CD4-positive, alpha-beta T cell treated with Interleukin-4 for 1 hour (primary cell): Measurements from ENCODE around the gene PEX11A.

Experiments
- DNase-seq, 2 donors: peaks; one replicate each; pipeline ENCODE4 v3.0.0-alpha.2; 2020 to 2022

Gene PEX11A

DNA sequence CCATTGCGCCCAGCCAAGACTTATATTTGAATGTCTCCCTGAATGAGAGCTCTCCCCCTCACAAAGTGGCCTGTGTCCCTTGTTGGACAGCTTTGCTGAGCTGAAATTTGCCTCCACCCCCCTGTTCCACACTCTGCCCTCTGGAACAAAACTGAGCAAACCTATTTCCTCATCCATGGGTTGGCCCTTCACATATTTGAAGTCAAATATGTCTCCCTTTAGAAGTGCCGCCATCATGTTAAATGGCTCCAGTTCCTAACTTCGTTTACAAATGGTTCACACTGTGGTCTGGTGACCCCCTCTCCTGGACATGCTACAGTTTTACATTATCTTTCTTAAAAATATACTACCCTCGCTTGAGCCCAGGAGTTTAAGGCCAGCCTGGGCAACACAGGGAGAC is 16.0 kb downstream of the PEX11A start:
- DNase-seq, result no peak

GRCh38 chr15:89673165-89673512 is 17.4 kb downstream of the PEX11A start:
- no peak for DNase-seq

- DNase-seq, result no peak
These were observed 18.1 kb downstream of the PEX11A start for GRCh38 chr15:89672221-89673164.

GRCh38 chr15:89671687-89672086 is 18.9 kb downstream of the PEX11A start:
- DNase-seq, result no peak

DNA sequence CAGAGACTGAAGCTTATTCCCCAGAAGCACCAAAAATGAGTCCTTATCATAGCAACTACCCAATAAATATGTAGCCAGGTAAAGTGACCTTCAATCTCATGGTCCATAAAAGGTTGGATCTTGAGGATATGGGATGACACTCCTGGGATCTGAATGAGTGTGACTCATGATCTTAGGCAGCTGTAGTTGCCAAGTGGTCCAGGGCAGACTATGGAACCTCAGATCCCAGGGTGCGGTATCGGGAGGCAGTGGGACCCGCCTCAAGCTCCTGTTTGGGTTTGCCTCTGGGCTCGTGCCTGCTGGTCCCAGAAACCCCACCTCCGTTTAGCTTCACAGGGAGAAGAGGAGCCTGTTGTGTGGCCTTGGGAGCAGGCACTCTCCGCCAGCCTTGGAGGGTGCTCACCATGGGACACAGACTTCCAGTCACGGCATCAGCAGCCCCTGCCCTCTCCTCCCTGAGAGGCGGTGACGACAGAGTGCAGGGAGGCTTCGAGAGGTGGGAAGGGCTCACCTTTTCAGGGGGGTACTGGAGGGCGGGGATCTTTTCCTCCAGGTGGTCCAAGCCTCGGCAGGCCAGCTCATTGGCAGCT is 19.5 kb downstream of the PEX11A start:
- DNase-seq, result no peak

DNA sequence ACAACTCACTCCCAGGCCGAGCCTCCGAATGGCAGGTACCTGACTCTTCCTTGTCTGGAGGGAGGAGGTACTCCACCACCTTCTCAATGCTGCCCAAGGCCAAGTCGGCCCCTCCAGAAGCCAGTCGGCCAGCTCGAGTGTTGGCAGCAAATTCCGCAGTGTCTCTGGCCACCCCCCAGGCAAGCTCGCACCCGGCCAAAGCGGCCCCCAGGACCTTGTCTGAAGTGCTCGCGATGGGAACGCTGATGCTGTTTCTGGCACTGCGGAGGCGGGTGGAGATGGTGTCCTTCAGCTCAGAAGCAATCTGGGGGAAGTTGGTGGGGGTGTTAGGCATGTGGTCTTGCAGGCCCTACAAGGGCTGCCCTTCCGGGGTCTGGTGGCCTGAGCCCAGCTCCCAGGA is 20.6 kb downstream of the PEX11A start:
- DNase-seq, result no peak

DNA sequence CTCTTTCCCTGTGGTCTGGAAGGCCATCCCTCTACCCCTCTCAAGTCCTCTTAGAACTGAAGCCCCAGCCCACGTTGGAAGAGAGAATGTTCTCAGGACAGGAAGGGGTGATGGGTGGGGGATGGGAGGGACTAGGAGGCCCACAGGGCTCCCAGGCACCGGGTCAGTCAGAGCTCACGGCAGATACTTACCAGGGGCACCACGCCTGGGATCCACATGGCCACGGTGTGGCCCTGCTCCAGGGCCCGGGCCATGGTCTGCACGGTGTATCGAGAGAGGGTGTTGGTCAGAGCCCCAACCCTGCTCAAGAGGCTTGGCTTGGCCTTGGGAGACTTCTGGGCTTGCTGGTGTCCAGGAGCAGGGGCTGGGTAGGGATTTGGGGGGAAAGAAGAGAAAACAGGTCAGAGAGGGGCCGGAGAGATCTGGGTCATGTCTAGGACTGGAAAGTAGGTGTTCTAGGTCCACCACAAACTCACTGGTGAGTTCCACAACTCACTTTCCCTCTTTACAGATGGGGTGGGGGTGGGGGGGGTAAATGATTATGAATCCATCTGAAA is 21.2 kb downstream of the PEX11A start:
- DNase-seq, result no peak

GRCh38 chr15:89668171-89668570 is 22.4 kb downstream of the PEX11A start:
- no peak for DNase-seq

GRCh38 chr15:89667706-89667960 is 22.9 kb downstream of the PEX11A start:
- no peak for DNase-seq

DNA sequence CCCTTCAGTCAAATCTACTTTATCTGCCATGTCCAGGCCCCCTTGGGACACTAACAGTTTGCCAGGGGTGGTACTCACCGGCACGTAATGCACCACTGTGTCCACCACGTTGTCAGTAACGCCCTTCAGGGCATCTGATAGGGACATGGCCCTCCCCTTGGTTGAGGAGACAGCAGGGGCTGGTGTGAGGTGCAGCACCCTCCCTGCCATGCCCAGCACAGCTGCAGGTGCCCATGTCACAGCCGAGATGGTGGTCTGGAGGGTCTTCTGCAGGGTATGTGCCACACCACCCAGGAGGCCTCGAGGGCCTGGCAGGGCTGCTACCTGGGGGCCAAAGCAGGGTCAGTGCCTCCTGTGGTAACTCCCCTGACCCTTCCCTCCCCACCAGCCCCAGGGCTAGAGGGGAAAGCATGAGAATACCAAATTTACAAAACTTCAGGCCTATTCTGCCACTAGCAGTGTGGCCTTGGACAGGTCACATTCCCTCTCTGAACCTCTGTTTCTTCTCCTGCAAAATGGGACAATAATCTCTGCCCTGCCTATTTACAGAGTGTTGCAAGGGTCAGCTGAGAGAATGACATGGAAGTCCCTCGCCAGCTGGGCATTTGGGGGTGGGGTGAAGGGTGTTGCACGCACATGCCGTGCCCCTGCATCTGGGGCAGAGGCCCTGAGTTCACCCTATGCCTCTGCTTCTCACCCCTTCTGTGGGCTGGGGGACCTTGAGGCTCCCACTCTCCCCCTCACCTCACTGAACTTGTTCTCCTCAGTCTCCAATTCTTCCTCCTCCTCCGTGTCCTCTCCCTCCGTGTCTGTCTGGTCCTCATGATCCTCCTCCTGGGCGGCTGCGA is 23.5 kb downstream of the PEX11A start:
- DNase-seq, result no peak

DNA sequence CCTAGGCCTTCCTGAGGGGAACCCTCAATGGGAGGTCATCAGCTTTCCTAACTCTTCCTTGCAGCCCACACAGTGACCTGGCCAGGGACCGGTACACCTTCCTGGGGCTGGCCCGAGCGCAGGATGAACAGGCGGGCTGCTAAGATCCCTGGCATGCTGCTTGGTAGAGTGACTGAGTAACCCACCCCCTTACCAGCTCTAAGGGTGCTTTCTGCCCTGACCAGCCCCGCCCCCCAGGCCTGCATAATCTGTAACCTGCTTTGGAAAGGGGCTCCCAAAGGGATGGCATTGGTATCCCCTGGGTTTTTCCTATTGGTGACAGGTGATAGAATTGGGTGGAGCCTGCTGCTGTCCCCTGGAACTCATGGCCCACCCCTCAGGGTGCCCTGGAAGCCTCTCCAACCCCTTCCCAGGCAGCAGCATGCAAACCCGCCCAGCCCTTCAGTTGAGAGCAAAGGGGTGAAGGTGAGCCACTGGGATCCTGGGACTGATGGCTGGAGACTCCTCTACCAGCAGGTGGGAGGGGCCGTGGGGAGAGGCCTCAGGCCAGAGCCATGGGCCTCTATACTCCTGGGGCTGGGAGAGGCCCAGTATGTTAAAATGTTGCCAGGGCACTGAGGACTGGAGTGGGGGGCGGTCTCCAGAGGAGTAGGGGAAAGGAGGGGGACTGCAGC is 24.2 kb downstream of the PEX11A start:
- DNase-seq, result no peak

- no peak for DNase-seq
These were observed 24.9 kb downstream of the PEX11A start for GRCh38 chr15:89665449-89666181.

DNA sequence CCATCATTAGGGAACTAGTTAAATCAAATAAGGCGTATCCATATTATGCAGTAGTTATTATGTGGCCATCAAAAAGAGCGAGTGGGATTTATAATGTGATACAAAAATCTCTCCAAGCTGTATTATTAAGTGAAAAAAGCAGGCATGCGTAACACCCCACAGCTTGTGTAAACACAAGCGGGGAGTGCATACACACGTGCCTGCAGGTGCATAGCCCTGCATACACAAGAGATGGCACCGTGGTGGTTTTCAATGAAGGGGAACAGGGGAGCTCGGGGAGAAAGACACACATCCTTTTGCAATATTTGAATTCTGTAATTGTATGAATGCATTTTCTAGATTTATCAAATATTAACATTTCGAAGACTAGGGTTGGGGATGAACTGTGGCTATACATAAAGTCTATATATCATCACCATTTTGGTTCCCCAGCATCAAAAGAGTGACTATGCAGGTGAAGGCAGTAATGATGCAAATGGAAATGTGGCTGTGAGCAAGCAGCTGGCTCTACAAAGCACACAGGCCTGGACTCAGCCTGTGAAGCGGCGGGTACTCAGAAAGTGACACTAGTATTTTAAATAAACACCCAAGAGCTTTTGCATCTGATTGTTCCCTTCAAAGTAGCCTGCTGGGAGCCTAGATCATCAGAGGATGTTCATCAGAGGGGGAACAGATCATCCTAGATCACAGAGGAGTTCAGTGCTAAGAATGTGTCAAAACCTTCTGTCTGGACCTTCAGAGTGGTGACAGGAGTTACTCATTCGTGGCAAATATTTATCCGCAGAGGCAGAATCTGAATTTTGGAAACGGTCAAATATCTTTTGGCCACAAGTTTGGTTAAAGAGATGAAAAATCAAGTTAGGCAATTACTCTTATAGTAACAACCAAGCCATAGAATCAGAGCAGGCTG is 25.9 kb downstream of the PEX11A start:
- no peak for DNase-seq

DNA sequence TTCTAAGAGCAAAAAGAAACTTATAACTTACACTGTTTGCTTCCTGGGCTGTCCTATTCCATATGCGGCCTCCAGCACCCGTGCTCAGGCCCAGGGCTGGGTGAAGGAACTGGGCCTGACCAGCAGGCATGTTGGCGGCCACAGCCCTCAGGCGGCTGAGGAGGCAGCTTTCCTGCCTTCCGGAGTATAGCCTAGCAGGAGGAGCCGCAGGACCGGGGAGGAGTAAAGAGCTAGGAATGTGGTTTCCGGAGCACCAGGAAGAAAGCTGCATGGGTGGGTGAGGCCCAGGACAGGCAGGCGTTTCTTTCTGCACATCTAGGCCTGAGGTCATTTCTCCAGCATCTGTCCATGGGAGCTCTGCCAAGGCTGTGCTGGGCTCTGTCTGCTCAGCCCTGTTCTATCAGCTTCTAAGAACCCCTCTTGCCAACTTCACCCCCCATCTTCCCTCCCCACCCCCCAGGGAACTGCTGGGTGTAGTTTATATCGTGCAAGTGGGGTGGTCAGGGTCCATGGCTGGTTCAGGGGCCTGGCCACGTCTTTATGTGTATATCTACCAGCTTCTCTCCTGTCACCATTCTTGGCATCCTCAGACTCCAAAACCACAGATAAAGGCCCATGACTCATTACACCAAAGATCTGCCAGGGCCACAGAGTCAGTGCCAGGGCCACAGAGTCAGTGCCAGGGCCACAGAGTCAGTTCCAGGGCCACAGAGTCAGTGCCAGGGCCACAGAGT is 27.5 kb downstream of the PEX11A start:
- DNase-seq, result no peak

GRCh38 chr15:89660556-89660955 is 30.0 kb downstream of the PEX11A start:
- no peak for DNase-seq

- DNase-seq, result no peak
These were observed 31.3 kb downstream of the PEX11A start for GRCh38 chr15:89659295-89659694.

GRCh38 chr15:89657686-89658200 is 32.8 kb downstream of the PEX11A start:
- no peak for DNase-seq

DNA sequence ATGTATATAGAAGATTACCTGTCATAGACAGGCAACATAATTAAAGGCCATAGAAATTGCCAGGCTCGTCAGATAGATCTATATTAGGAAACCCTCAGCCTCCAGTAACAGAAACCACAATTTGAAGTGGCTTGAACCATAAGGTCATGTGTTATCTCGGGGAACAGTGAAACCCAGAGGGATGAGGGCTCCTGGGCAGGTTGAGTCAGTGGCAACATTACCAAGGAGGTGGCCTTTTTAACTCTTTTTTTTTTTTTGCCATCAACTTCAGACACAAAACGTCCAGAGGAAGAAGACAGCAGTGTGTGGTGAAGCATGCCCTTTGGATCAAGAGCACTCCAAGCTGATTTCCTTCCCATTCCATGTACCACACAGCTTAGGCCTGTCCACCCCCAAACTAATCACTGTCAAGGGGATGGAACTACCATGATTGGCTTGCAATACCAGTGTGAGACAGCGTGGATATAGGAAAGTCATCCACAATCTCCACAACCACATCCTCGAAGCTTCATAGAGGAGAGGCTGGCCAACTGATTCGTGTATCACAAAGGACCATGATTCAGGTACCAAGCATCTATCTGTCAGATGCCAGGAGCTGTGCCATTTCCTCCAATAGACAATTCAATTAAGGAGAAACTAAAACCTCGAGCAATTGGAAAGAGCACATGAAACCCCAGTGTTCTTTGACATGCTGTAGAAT is 34.3 kb downstream of the PEX11A start:
- DNase-seq, result no peak
